ENCODE measurements around the gene ANXA2R. TPM values are rescaled to one million over a fixed set of nuclear protein-coding genes. Genes with fewer than 3 reads are reported as not detected.

The ANXA2R gene
- total and polyA plus RNA-seq, 2 donors (not counting 1 experiment from before 2014, with no cell fraction given) = 0.61 to 1.8 TPM

Other genes with a start within 250 kb of the ANXA2R start
- 677 and 809 TPM in 2 replicates for gene SELENOP, start 228.4 kb downstream of the ANXA2R start, total RNA-seq
- gene SELENOP, start 228.4 kb downstream of the ANXA2R start, polyA plus RNA-seq = 75.2 and 175 TPM in 2 replicates
- gene ZNF131, start 80.6 kb upstream of the ANXA2R start, total RNA-seq = 31.1 and 37.5 TPM in 2 replicates
- gene ZNF131, start 80.6 kb upstream of the ANXA2R start, polyA plus RNA-seq = 33.2 and 38.6 TPM in 2 replicates
- 7.7 and 14.7 TPM in 2 replicates for gene NIM1K, start 151.9 kb upstream of the ANXA2R start, total RNA-seq
- gene NIM1K, start 151.9 kb upstream of the ANXA2R start, polyA plus RNA-seq = 1.7 and 1.8 TPM in 2 replicates